Spleen (tissue), 7 donors: ENCODE results near the gene ANKRD28.

Experiments
- POLR2AphosphoS5 ChIP-seq, 3 donors: sonication (generic); formaldehyde crosslinking; IDR thresholded peaks; one replicate each; pipeline ENCODE4 v1.5.1; 2017; ENCODE audit warnings: antibody characterized with exemption in 3 of 3
- TF ChIP-seq, protein P1 (sequence below), 11 experiments: fragments of 200-600 bp in 7 of 11; fragments of 450-650 bp in 4 of 11; sonication (generic) in 4 of 11; IDR thresholded peaks in 8 of 11; conservative IDR thresholded peaks in 3 of 11; 1 replicate in 7 of 11; 2 replicates in 4 of 11; pipeline versions ENCODE4 v1.4.0 to v1.8.0; 2016 to 2021; ENCODE audit warnings: antibody characterized with exemption in 11 of 11, inconsistent platforms in 4 of 11, mild to moderate bottlenecking in 1 of 11
- donor health status: DM: no; HTN: no; CAD: no; lungs with moderate emphysema.
- donor health status: DM: no; HTN: no; CAD: no.
- donor health status: DM: no; HTN: no; CAD: no.

DNA sequence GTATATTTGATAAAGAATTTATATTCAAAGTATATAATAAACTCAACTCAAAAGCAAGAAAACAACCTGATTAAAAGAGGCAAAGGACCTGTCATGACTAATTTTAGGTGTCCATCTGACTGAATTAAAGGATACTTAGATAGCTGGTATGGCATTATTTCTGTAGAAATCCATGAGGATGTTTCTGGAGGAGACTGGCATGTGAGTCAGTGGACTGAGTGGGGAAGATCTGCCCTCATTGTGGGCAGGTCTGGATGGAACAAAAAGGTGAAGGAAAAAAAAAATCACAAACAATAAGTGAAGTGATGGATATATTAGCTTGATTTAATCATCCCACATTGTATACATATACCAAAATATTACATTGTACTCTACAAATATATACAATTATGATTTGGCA, 16.6 kb downstream of the ANKRD28 start:
- TF ChIP-seq, protein P1, sequence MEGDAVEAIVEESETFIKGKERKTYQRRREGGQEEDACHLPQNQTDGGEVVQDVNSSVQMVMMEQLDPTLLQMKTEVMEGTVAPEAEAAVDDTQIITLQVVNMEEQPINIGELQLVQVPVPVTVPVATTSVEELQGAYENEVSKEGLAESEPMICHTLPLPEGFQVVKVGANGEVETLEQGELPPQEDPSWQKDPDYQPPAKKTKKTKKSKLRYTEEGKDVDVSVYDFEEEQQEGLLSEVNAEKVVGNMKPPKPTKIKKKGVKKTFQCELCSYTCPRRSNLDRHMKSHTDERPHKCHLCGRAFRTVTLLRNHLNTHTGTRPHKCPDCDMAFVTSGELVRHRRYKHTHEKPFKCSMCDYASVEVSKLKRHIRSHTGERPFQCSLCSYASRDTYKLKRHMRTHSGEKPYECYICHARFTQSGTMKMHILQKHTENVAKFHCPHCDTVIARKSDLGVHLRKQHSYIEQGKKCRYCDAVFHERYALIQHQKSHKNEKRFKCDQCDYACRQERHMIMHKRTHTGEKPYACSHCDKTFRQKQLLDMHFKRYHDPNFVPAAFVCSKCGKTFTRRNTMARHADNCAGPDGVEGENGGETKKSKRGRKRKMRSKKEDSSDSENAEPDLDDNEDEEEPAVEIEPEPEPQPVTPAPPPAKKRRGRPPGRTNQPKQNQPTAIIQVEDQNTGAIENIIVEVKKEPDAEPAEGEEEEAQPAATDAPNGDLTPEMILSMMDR (IDR thresholded peaks at IDR 0.05 in 8 of 11, conservative IDR thresholded peaks at IDR 0.05 in 3 of 11), result no peak
- TF ChIP-seq POLR2AphosphoS5 (IDR thresholded peaks at IDR 0.05), result no peak
